GM12892 (cell line): ENCODE measurements around the gene ELF2.
"Not testable (repeated sequence)": the region's sequence is repeated elsewhere in the genome, so short reads cannot be mapped to it uniquely, and the experiment has no call there.

ENCODE experiments used
- DNase-seq: peaks from one replicate; pipeline ENCODE4 v3.0.0; 2011; ENCODE audit not compliant: insufficient read length
- FAIRE-seq: peaks from 2 replicates; lab custom pipeline; 2011; peaks lifted over from hg19 to GRCh38; lab: Jason Lieb, UNC
- POLR2A ChIP-seq: IDR thresholded peaks from 2 replicates; pipeline ENCODE4 v1.6.1; 2011; ENCODE audit warnings: low read depth, low read length, control low read depth
- POLR2AphosphoS5 ChIP-seq: IDR thresholded peaks from 2 replicates; pipeline ENCODE4 v1.6.1; 2011; ENCODE audit warnings: low read depth, low read length, control low read depth
- TAF1 ChIP-seq: IDR thresholded peaks from 2 replicates; pipeline ENCODE4 v1.6.1; 2011; ENCODE audit warnings: low read depth, mild to moderate bottlenecking, control low read depth, low read length, borderline replicate concordance

ELF2 gene

GRCh38 chr4:139020384-139020783 lies 156.6 kb downstream of the ELF2 start:
- FAIRE-seq (no peak), DNase-seq (no peak)
- no peak for TF ChIP-seq POLR2AphosphoS5
- TF ChIP-seq POLR2A = no peak
- TF ChIP-seq TAF1 = no peak

- DNase-seq (no peak), FAIRE-seq (no peak)
- no peak for TF ChIP-seq POLR2A
- TF ChIP-seq POLR2AphosphoS5 = no peak
- TF ChIP-seq TAF1 = no peak
Measured at GRCh38 chr4:139018971-139019758, 157.9 kb downstream of the ELF2 start.

- no peak for DNase-seq
- no peak for TF ChIP-seq POLR2AphosphoS5
- no peak for TF ChIP-seq POLR2A
- no peak for TF ChIP-seq TAF1
- no peak for FAIRE-seq
Measured at GRCh38 chr4:139018501-139018900, 158.5 kb downstream of the ELF2 start.

- FAIRE-seq (no peak), DNase-seq (no peak)
- TF ChIP-seq TAF1 (no peak), POLR2AphosphoS5 (no peak), POLR2A (no peak)
Measured at GRCh38 chr4:139017861-139018260, 159.2 kb downstream of the ELF2 start.

- TF ChIP-seq POLR2AphosphoS5 (no peak), POLR2A (no peak), TAF1 (no peak)
- no peak for FAIRE-seq
- no peak for DNase-seq
Measured at GRCh38 chr4:139015948-139016471, 161.0 kb downstream of the ELF2 start.

- FAIRE-seq = peak; percentile 96
- peak; percentile 86 for DNase-seq
- TF ChIP-seq TAF1 (peak; percentile 98), POLR2A (peak; percentile 99), POLR2AphosphoS5 (peak; percentile 98)
Measured at GRCh38 chr4:139015269-139015947, 161.6 kb downstream of the ELF2 start, which contains the start of gene NOCT. Gene NOCT, plus strand, starts transcription at chr4:139015781. Its CDS starts 201 bp downstream, at chr4:139015982.

- peak; percentile 23 for DNase-seq
- FAIRE-seq = no peak
- TF ChIP-seq POLR2AphosphoS5 (no peak), POLR2A (no peak), TAF1 (no peak)
Measured at GRCh38 chr4:139014371-139015268, 162.4 kb downstream of the ELF2 start.

- FAIRE-seq (no peak), DNase-seq (no peak)
- TF ChIP-seq POLR2AphosphoS5 (no peak), POLR2A (no peak), TAF1 (no peak)
Measured at GRCh38 chr4:139011225-139011950, 165.6 kb downstream of the ELF2 start.

GRCh38 chr4:139009702-139010101 lies 167.3 kb downstream of the ELF2 start:
- TF ChIP-seq POLR2A (no peak), POLR2AphosphoS5 (no peak), TAF1 (no peak)
- DNase-seq (no peak), FAIRE-seq (no peak)

- not testable (repeated sequence) for DNase-seq, FAIRE-seq
Measured at GRCh38 chr4:139008278-139008677, 168.7 kb downstream of the ELF2 start.
